Mucosa of gallbladder (tissue), 1 donor: ENCODE results near the gene MRPL52. TPM values are rescaled to one million over a fixed set of nuclear protein-coding genes. Genes with fewer than 3 reads are reported as not detected.
A peak's percentile ranks its signal among the peaks of the same experiment; 100 is the strongest.
"Not testable (repeated sequence)": the region's sequence is repeated elsewhere in the genome, so short reads cannot be mapped to it uniquely, and the experiment has no call there.

Experiments
- DNase-seq: peaks from one replicate; pipeline ENCODE4 v3.0.0-alpha.2; 2020; ENCODE audit warnings: low spot score
- total RNA-seq: library from RNA; stranded (reverse); gene quantifications from one replicate; pipeline ENCODE4 v1.2.1, GENCODE V29; 2021
- donor health status: DM: no; HTN: no; CAD: no.

MRPL52 gene
- total RNA-seq, 1 donor from 2014 or later: 85.1 TPM

DNA sequence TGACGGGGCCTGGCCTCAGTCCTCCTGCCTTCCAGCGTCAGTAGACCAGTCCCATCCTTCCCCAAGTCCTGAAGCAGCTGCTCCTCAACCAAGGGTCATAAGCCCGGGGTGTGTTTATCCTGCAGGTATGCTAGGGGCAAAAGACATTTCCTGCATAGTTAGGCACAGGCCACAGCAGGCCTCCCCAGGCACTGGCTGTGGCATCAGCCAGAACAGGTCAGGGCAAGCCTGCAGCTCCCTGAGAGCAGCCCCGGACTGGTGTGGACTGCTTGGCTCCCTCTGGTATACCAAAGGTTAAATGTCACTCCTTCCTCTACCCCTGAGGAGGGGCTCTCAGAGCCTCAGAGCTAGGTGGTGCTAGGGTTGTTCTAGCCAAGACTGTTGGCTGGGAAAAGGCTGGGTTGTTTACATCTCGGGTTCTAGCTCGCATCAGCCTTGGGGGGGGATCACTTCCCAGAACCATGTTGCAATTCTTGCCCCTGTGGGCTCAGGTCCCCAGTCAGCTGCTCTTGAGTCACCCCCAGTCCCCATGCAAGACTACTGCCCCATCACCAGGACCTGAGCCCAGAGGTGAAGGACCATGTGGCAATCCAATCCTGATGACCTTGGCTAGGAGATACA is 9.6 kb downstream of the MRPL52 start:
- DNase-seq: no peak

DNA sequence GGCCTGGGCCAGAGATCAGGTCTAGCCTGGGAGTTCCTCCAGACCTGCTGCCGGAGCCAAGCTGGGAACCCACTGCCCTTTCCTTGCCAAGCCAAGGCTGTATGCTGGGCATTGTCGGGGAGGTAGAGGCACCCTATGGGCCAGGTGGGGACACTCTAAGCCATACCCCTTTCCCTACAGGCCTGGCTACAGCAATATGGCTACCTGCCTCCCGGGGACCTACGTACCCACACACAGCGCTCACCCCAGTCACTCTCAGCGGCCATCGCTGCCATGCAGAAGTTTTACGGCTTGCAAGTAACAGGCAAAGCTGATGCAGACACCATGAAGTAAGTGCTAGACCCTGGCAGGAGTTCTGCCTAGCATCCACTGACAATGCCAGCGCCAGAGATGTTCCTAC is 11.6 kb downstream of the MRPL52 start:
- DNase-seq: no peak

DNA sequence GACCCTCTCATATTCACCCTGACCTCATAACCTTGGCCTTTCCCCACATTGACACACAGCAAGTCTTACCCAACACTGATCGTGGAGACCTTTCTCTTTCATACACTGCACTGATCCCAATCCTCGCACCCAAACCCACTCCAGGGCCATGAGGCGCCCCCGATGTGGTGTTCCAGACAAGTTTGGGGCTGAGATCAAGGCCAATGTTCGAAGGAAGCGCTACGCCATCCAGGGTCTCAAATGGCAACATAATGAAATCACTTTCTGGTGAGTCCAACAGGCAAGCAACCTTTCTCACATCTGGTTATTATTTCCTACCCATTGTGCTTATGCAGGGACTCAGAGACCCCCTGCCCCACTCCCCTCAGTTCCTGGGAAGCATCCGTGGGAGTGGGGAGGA is 12.1 kb downstream of the MRPL52 start:
- DNase-seq: no peak

DNA sequence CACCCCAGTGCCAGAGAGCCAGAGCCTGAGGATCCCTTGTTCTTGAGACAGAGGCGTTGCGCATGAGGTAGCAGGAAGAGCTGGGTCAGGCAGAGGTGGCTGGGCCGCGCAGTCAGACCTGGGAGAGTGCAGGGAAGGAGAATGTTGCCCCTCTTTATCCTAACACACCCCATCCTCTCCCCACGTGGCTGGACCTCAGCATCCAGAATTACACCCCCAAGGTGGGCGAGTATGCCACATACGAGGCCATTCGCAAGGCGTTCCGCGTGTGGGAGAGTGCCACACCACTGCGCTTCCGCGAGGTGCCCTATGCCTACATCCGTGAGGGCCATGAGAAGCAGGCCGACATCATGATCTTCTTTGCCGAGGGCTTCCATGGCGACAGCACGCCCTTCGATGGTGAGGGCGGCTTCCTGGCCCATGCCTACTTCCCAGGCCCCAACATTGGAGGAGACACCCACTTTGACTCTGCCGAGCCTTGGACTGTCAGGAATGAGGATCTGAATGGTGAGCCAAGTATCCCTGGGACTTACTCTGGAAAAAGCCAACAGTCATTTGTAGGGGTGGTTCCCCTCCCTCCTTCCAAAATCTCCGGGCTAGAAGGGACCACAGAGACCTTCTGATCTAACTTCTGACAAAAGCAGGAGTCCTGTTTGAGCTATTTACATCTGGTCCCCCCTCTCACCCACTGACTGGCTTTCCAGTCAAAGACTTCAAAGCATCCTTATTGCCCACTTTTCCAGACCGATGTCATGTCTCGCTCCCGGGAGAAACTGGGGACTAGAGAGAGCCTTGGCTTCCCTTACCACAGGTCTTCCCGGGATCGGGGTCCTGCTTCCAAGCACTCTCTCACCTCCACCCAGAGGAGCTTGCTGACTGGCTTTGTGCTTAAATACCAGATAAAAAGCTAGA is 12.8 kb downstream of the MRPL52 start:
- no peak for DNase-seq

DNA sequence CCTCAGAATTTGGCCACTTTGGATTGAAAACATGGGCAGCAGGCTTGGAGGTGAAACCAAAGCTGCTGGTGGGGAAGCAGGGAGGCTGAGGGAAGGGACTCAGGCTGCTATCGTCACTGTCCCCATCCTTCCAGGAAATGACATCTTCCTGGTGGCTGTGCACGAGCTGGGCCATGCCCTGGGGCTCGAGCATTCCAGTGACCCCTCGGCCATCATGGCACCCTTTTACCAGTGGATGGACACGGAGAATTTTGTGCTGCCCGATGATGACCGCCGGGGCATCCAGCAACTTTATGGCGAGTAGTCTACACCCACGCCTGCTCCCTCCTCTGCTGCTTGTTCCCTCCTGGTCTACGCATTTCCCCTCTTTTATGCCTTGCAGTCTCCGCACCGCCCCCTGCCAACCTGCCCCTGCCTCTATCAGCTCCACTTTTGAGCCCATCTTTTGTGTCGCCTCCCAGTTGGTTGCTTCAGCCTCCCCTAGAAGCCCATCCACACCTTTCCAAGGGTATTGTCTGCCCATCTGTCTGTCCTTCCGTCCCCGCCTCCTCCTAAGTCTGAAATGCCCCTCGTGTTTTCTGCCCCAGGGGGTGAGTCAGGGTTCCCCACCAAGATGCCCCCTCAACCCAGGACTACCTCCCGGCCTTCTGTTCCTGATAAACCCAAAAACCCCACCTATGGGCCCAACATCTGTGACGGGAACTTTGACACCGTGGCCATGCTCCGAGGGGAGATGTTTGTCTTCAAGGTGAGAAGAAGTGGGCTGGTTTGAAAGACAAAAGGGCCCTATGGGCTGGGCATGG is 13.6 kb downstream of the MRPL52 start:
- DNase-seq: no peak

DNA sequence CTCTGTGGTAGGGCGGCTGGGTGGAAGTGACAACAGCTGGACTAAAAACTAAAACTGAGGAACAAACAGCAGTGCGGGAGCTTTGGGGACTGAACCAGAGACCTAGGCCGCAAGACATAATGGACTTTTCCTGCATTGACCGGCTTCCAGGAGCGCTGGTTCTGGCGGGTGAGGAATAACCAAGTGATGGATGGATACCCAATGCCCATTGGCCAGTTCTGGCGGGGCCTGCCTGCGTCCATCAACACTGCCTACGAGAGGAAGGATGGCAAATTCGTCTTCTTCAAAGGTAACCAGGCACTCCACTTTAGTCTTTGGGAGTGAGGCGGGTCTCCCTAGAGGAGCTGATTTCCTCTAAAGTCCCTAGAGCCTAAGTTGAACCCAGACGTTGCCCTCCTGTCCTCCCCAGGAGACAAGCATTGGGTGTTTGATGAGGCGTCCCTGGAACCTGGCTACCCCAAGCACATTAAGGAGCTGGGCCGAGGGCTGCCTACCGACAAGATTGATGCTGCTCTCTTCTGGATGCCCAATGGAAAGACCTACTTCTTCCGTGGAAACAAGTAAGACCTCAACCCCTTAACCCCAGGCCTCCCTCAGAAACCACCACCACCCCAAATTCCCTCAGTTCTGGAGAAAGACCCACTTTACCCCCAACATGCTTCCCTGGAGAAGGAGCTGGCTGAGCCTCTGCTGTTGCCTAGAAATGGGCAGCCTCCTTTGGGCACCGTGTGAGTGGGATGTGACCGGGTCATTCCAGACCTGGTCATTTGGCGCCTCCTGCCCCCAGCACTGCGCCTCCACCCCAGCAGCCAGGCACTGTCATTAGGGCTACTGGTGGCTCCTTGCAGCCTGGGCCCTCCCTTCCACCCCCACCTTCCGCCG is 14.8 kb downstream of the MRPL52 start:
- DNase-seq: no peak

DNA sequence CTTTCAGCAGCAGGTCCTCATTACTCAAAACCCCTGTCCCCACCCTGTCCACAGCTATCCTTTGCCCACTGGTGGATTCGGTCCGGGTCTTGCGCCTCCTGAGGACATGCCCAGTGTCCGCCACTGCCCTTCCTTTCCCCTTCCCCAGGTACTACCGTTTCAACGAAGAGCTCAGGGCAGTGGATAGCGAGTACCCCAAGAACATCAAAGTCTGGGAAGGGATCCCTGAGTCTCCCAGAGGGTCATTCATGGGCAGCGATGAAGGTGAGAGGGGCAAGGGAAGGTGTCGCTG is 15.4 kb downstream of the MRPL52 start:
- no peak for DNase-seq

DNA sequence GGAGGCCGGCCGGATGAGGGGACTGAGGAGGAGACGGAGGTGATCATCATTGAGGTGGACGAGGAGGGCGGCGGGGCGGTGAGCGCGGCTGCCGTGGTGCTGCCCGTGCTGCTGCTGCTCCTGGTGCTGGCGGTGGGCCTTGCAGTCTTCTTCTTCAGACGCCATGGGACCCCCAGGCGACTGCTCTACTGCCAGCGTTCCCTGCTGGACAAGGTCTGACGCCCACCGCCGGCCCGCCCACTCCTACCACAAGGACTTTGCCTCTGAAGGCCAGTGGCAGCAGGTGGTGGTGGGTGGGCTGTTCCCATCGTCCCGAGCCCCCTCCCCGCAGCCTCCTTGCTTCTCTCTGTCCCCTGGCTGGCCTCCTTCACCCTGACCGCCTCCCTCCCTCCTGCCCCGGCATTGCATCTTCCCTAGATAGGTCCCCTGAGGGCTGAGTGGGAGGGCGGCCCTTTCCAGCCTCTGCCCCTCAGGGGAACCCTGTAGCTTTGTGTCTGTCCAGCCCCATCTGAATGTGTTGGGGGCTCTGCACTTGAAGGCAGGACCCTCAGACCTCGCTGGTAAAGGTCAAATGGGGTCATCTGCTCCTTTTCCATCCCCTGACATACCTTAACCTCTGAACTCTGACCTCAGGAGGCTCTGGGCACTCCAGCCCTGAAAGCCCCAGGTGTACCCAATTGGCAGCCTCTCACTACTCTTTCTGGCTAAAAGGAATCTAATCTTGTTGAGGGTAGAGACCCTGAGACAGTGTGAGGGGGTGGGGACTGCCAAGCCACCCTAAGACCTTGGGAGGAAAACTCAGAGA is 16.3 kb downstream of the MRPL52 start:
- DNase-seq: no peak

DNA sequence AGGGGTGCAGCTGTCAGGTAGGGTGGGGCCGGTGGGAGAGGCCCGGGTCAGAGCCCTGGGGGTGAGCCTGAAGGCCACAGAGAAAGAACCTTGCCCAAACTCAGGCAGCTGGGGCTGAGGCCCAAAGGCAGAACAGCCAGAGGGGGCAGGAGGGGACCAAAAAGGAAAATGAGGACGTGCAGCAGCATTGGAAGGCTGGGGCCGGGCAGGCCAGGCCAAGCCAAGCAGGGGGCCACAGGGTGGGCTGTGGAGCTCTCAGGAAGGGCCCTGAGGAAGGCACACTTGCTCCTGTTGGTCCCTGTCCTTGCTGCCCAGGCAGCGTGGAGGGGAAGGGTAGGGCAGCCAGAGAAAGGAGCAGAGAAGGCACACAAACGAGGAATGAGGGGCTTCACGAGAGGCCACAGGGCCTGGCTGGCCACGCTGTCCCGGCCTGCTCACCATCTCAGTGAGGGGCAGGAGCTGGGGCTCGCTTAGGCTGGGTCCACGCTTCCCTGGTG is 17.2 kb downstream of the MRPL52 start:
- no peak for DNase-seq

DNA sequence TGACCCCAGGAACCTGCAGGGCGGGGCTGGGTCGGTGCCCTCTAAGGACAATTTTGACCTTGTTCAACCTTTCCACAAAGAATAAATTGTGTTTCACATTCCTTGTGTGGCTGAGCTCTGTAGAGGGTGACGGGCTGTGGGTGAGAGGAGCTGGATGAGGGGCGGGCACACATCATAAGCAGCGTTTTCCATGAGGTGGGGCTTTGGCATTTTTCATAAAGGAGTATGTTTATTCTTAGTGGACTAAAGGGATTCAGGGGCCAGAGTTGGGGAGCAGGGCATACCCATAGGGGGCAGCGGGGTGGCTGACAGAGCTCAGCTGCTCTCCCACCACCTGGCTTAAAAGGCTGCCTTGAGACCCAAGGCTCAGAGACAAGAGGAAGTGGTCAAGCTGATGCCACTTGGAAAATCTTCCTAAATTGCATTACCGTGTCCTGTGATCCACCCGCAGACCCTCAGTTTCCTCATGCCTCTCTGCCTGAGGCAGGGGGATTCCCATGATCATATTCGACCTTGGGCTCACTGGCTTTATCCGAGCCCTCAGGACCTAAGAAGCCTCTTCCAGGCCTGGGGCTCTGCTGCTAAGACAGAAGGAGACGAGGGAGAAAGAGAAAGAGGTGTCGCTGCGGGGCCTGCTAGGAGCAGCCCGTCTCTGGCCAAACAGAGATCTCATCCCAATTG is 18.1 kb downstream of the MRPL52 start:
- no peak for DNase-seq

DNA sequence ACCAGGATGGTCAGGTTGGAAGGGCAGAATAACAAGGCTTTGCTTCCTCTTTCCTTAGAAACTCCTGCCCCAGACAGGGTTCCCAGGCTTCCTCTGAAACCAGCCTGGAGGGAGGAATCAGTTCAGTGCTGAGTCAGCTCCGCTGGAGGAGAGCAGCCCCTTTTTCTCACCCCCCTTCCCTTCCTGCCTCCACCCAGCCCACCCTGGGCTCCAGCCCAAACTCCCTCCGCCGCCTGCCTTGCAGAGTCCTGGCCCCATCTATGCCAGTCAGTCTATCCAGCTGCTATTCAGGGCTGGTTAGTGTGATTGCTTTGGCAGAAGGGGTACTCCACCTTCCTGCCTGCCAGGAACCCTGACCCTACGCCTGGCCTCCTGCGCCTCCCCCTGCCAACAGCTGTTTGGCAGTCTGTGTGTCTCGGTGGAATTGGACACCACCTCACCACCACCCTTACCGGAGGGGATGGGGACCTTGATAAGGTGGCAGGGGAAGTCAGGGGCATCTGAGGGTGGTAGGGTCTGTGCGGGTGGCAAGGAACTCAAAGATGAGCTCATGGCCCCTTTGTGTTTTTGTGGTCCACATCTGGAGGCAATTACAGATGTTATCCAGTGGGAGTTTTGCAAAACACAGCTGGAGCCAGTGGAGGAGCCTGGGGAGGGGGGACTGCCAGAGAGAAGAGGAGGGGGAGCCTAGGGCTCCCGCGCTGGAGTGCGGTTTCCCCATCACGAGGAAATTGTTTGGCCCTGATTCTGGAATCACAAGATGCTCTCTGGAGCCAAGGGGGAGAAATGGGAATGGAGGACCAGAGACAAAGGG is 18.9 kb downstream of the MRPL52 start:
- peak; percentile 65 for DNase-seq

DNA sequence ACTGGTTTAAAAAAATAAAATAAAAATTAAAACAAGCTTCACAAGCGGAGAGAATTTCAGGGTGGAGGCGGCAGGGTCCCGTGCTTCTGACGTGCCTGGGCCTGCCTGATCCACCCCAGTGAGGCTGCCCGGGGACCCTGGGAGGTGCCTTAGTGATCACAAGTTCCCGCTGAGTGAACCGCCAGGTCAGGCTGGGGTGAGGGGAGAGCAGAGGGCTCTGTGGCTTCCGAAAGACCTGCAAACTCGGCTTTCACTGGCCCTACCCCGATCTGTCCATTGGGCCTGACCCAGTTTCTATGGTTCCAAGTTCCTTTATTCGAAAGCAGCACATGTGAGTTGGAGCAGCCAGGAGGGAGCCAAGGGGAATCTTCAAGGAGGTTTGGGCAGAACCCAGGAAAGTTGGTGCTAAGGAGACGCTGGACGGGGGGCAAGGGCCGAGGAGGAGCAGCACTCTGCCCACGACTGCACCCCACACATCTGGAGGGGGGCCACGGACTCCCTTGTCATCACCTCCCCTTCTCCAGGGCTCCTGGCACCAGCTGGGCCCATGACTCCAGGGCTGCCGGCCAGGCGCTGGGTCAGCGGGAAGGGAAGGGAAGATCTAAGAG is 19.6 kb downstream of the MRPL52 start:
- DNase-seq: peak; percentile 43

DNA sequence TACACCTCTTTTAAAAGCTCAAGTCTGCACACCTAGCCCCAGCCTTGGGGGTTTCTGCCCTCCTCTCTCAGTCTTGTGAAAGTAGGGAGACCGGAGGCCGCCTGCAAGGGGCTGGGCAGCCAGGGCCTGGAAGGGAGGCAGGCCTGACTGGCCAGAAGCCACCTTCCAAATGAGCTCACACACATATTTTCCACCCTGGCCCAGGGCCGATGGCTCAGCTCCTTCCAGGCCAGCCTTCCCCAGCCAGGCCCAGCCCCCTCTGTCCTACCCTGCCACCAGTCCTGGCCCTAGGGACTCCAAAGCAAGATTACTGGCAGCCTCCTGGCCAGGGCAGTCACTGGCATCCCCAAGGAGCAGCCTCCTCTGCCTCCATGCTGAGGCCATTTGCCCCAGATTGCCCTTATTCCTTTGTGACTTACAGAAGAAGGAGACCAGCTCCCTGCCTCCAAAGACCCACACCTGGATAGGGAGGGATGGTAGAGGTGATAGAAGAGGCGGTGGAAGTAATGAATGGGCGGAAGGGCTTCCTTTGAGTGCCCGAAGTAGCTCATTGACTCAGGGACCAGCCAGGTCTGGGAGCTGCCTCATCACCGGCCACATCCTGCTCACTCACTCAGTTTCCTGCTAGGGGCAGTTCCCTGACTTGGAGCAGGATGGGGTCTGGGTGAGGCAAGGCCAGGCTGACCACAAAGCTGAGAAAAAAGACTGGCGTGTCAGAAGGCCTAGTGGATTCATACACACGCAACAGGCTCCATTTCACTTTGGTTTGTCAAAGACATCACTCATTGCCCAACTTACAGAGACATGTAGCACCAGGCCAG is 21.5 kb downstream of the MRPL52 start:
- peak; percentile 83 for DNase-seq

DNA sequence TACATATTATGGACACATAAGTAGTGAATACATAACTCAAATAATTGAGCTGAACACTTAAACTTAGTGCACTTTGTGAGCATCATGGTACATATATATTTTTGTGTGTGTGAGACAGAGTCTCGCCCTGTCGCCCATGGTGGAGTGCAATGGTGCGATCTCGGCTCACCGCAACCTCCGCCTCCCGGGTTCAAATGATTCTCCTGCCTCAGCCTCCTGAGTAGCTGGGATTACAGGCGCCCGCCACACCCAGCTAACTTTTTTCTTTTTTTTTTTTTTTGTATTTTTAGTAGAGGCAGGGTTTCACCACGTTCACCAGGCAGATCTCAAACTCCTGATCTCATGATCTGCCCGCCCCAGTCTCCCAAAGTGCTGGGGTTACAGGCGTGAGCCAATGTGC is 22.5 kb downstream of the MRPL52 start:
- not testable (repeated sequence) for DNase-seq

DNA sequence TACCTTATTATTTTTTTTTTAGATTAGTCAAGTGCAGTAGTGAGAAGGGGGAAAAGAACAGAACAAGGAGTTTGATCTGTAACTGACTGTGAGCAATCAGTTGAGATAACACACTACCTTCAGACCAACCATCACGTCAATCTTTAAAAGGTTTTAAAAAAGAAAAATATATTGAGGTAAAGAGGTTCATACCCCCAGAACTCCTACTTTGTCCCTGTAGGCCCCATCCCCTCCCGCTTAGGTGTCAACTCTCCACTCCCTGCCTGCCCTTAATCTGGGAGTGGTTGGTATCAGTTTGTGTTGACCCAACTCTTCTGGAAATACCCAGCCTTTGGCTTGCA is 22.9 kb downstream of the MRPL52 start:
- no peak for DNase-seq

DNA sequence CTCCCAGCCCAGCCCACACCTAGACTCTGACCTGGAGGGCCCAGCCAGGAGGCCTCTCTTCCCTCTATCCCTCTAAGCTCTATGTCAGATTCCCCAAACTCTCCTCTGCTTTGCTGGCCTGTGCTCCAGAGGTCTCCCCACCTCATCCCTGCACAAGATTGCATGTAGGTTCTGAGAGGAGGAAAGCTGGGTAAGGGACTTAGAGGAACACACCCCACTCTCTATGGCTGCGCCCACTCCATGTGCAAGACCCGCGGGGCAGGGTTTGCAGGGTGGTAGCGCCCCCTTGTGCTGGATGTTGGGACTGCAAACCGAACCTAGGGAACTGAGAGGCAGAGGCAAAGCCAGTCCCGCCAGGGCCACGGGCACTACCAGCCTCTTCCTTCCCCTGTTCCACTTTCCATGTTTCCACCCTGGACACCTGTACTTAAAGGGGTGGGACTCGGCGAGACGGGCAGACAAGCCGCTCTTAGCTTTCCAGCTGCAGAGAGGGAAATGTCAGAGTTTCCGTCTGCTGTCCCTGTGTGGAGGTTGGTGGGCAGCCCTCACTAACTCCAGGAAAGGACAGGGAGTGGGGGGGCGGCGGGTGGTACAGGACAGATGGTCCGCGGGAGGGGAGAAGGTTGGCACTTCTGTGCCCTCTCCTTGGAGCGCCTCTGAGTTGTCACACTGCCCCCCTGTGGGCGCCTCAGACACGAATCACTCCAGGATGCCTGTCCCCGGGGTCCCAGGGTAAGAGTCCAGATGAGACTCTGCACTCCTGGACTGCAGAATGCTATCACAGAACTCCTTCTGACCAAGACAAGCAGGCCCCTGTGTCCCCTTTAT is 23.5 kb downstream of the MRPL52 start:
- peak; percentile 92 for DNase-seq

DNA sequence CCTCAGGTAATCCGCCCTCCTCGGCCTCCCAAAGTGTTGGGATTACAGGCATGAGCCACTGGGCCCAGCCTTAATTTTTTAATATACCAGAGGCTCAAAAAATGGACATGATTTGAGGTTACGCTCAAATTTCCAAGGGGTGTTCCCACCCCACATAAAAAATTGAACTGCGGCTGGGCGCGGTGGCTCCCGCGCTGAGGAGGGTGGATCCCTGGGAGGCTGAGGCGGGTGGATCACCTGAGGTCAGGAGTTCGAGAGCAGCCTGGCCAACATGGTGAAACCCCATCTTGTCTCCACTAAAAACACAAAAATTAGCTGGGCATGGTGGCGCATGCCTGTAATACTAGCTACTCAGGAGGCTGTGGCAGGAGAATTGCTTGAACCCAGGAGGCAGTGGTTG is 24.6 kb downstream of the MRPL52 start:
- DNase-seq: not testable (repeated sequence)
